ENCODE data around the gene LAT. TPM values are rescaled to one million over a fixed set of nuclear protein-coding genes. Genes with fewer than 3 reads are reported as not detected.

LAT gene
- total RNA-seq, 2 donors from 2014 or later = 4.5 to 6.1 TPM

- no peaks in the 10 kb centered on the region for H3K9me3 Mint-ChIP-seq
These were observed 24.4 kb downstream of the LAT start for GRCh38 chr16:29009050-29009837.

GRCh38 chr16:29009838-29010166, 24.9 kb downstream of the LAT start:
- no peaks in the 10 kb centered on the region for H3K9me3 ChIP-seq (ENCODE audit: control insufficient read depth, low read length)
- no peak overlapping the region for H3K4me3 ChIP-seq (ENCODE audit: low read length)
- TF ChIP-seq, protein P1, sequence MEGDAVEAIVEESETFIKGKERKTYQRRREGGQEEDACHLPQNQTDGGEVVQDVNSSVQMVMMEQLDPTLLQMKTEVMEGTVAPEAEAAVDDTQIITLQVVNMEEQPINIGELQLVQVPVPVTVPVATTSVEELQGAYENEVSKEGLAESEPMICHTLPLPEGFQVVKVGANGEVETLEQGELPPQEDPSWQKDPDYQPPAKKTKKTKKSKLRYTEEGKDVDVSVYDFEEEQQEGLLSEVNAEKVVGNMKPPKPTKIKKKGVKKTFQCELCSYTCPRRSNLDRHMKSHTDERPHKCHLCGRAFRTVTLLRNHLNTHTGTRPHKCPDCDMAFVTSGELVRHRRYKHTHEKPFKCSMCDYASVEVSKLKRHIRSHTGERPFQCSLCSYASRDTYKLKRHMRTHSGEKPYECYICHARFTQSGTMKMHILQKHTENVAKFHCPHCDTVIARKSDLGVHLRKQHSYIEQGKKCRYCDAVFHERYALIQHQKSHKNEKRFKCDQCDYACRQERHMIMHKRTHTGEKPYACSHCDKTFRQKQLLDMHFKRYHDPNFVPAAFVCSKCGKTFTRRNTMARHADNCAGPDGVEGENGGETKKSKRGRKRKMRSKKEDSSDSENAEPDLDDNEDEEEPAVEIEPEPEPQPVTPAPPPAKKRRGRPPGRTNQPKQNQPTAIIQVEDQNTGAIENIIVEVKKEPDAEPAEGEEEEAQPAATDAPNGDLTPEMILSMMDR (conservative IDR thresholded peaks at IDR 0.05) = no peak
- WGBS, 2 experiments (ENCODE audit: insufficient coverage in 1 of 2, insufficient read length in 1 of 2) = 95 to 100% methylated on average over 1 to 2 of the region's 2 CpGs
- no peaks in the 10 kb centered on the region for H3K36me3 Mint-ChIP-seq (ENCODE audit: low read depth)
- H3K36me3 ChIP-seq (ENCODE audit: control insufficient read depth, insufficient read depth, low read length) = no peaks in the 10 kb centered on the region
- H3K4me1 ChIP-seq (ENCODE audit: control insufficient read depth, insufficient read depth, low read length) = no peaks in the 10 kb centered on the region
- no peak overlapping the region for H3K27ac ChIP-seq (ENCODE audit: low read depth, low read length)
- H3K9ac ChIP-seq (ENCODE audit: extremely low read depth, low read length, poor library complexity, severe bottlenecking) = no peak overlapping the region
- H3K9me3 Mint-ChIP-seq = no peaks in the 10 kb centered on the region
- H3K4me1 Mint-ChIP-seq = no peaks in the 10 kb centered on the region
- no peak overlapping the region for H3K4me3 Mint-ChIP-seq
- no peaks in the 10 kb centered on the region for H3K27me3 ChIP-seq (ENCODE audit: control insufficient read depth, insufficient read depth, low read length, poor library complexity, severe bottlenecking)
- no peak for DNase-seq
- no peaks in the 10 kb centered on the region for H3K27me3 Mint-ChIP-seq (ENCODE audit: insufficient read depth)
- no peak overlapping the region for H3K27ac Mint-ChIP-seq

More at GRCh38 chr16:29009050-29009837, 24.4 kb downstream of the LAT start:
- Mint-ChIP-seq H3K36me3 (ENCODE audit: low read depth) (no peaks in the 10 kb centered on the region), H3K27ac (no peak overlapping the region), H3K4me3 (no peak overlapping the region), H3K27me3 (ENCODE audit: insufficient read depth) (no peaks in the 10 kb centered on the region), H3K4me1 (no peaks in the 10 kb centered on the region)
- H3K9ac ChIP-seq (ENCODE audit: extremely low read depth, low read length, poor library complexity, severe bottlenecking) = no peak overlapping the region
- no peaks in the 10 kb centered on the region for H3K4me1 ChIP-seq (ENCODE audit: control insufficient read depth, insufficient read depth, low read length)
- H3K27ac ChIP-seq (ENCODE audit: low read depth, low read length) = no peak overlapping the region
- no peaks in the 10 kb centered on the region for H3K36me3 ChIP-seq (ENCODE audit: control insufficient read depth, insufficient read depth, low read length)
- no peak overlapping the region for H3K4me3 ChIP-seq (ENCODE audit: low read length)
- no peaks in the 10 kb centered on the region for H3K9me3 ChIP-seq (ENCODE audit: control insufficient read depth, low read length)
- no peaks in the 10 kb centered on the region for H3K27me3 ChIP-seq (ENCODE audit: control insufficient read depth, insufficient read depth, low read length, poor library complexity, severe bottlenecking)
- TF ChIP-seq, protein P1 (conservative IDR thresholded peaks at IDR 0.05) = no peak
- WGBS, 2 experiments (ENCODE audit: insufficient coverage in 1 of 2, insufficient read length in 1 of 2) = 90 to 95% methylated on average over 10 to 14 of the region's 14 CpGs
- DNase-seq = no peak

- Mint-ChIP-seq H3K4me3 (no peak overlapping the region), H3K4me1 (no peaks in the 10 kb centered on the region), H3K27me3 (ENCODE audit: insufficient read depth) (no peaks in the 10 kb centered on the region), H3K36me3 (ENCODE audit: low read depth) (no peaks in the 10 kb centered on the region), H3K27ac (no peak overlapping the region), H3K9me3 (no peaks in the 10 kb centered on the region)
- H3K27me3 ChIP-seq (ENCODE audit: control insufficient read depth, insufficient read depth, low read length, poor library complexity, severe bottlenecking) = no peaks in the 10 kb centered on the region
- no peaks in the 10 kb centered on the region for H3K9me3 ChIP-seq (ENCODE audit: control insufficient read depth, low read length)
- WGBS, 2 experiments (ENCODE audit: insufficient coverage in 1 of 2, insufficient read length in 1 of 2) = 71 to 74% methylated on average over 8 of the region's 8 CpGs
- no peak overlapping the region for H3K4me3 ChIP-seq (ENCODE audit: low read length)
- DNase-seq = peak; percentile 78
- H3K4me1 ChIP-seq (ENCODE audit: control insufficient read depth, insufficient read depth, low read length) = no peaks in the 10 kb centered on the region
- no peak overlapping the region for H3K9ac ChIP-seq (ENCODE audit: extremely low read depth, low read length, poor library complexity, severe bottlenecking)
- TF ChIP-seq, protein P1 (conservative IDR thresholded peaks at IDR 0.05) = peak; percentile 68
- no peaks in the 10 kb centered on the region for H3K36me3 ChIP-seq (ENCODE audit: control insufficient read depth, insufficient read depth, low read length)
- H3K27ac ChIP-seq (ENCODE audit: low read depth, low read length) = no peak overlapping the region
These were observed 26.3 kb downstream of the LAT start for GRCh38 chr16:29011112-29011511.

Measured in endodermal cell (in vitro differentiated cells).